Measurements from ENCODE around the gene PIPOX.

The PIPOX gene

GRCh38 chr17:29073045-29073444, 30.1 kb downstream of the PIPOX start:
- Histone ChIP-seq H3K9me3 (ENCODE audit: control insufficient read depth, low read length) (no peaks in the 10 kb centered on the region), H3K4me3 (ENCODE audit: insufficient read depth, low read depth, low read length) (no peak overlapping the region), H3K4me1 (ENCODE audit: control insufficient read depth, insufficient read depth, low read length) (peaks cover 35% of the 10 kb centered on the region), H3K27ac (ENCODE audit: insufficient read depth, low read depth, low read length, poor library complexity, severe bottlenecking) (no peak overlapping the region), H3K36me3 (ENCODE audit: control insufficient read depth, insufficient read depth, low read length) (no peaks in the 10 kb centered on the region), H3K27me3 (ENCODE audit: control insufficient read depth, insufficient read depth, low read length, poor library complexity, severe bottlenecking) (no peaks in the 10 kb centered on the region)
- 91 to 93% methylated on average over 2 of the region's 2 CpGs for WGBS, 2 experiments

GRCh38 chr17:29073520-29073919, 30.6 kb downstream of the PIPOX start:
- H3K36me3 ChIP-seq (ENCODE audit: control insufficient read depth, insufficient read depth, low read length), result no peaks in the 10 kb centered on the region
- no peaks in the 10 kb centered on the region for H3K27me3 ChIP-seq (ENCODE audit: control insufficient read depth, insufficient read depth, low read length, poor library complexity, severe bottlenecking)
- H3K27ac ChIP-seq (ENCODE audit: insufficient read depth, low read depth, low read length, poor library complexity, severe bottlenecking), result no peak overlapping the region
- no peaks in the 10 kb centered on the region for H3K9me3 ChIP-seq (ENCODE audit: control insufficient read depth, low read length)
- peaks cover 37% of the 10 kb centered on the region for H3K4me1 ChIP-seq (ENCODE audit: control insufficient read depth, insufficient read depth, low read length)
- 85 to 91% methylated on average over 4 of the region's 4 CpGs for WGBS, 2 experiments
- no peak overlapping the region for H3K4me3 ChIP-seq (ENCODE audit: insufficient read depth, low read depth, low read length)

- no peaks in the 10 kb centered on the region for H3K27me3 ChIP-seq (ENCODE audit: control insufficient read depth, insufficient read depth, low read length, poor library complexity, severe bottlenecking)
- 94 to 95% methylated on average over 12 of the region's 12 CpGs for WGBS, 2 experiments
Observed at GRCh38 chr17:29074488-29074887, 31.5 kb downstream of the PIPOX start.

GRCh38 chr17:29076087-29076486, 33.1 kb downstream of the PIPOX start:
- Histone ChIP-seq H3K27ac (ENCODE audit: insufficient read depth, low read depth, low read length, poor library complexity, severe bottlenecking) (no peak overlapping the region), H3K4me1 (ENCODE audit: control insufficient read depth, insufficient read depth, low read length) (peaks cover 32% of the 10 kb centered on the region), H3K9me3 (ENCODE audit: control insufficient read depth, low read length) (no peaks in the 10 kb centered on the region), H3K4me3 (ENCODE audit: insufficient read depth, low read depth, low read length) (no peak overlapping the region), H3K27me3 (ENCODE audit: control insufficient read depth, insufficient read depth, low read length, poor library complexity, severe bottlenecking) (no peaks in the 10 kb centered on the region), H3K36me3 (ENCODE audit: control insufficient read depth, insufficient read depth, low read length) (no peaks in the 10 kb centered on the region)
- 94 to 95% methylated on average over 6 of the region's 6 CpGs for WGBS, 2 experiments

More at GRCh38 chr17:29074488-29074887, 31.5 kb downstream of the PIPOX start:
- peaks cover 47% of the 10 kb centered on the region for H3K4me1 ChIP-seq (ENCODE audit: control insufficient read depth, insufficient read depth, low read length)
- no peak overlapping the region for H3K27ac ChIP-seq (ENCODE audit: insufficient read depth, low read depth, low read length, poor library complexity, severe bottlenecking)
- no peak overlapping the region for H3K4me3 ChIP-seq (ENCODE audit: insufficient read depth, low read depth, low read length)
- no peaks in the 10 kb centered on the region for H3K36me3 ChIP-seq (ENCODE audit: control insufficient read depth, insufficient read depth, low read length)
- H3K9me3 ChIP-seq (ENCODE audit: control insufficient read depth, low read length), result no peaks in the 10 kb centered on the region

GRCh38 chr17:29076722-29077121, 33.8 kb downstream of the PIPOX start:
- Histone ChIP-seq H3K9me3 (ENCODE audit: control insufficient read depth, low read length) (no peaks in the 10 kb centered on the region), H3K36me3 (ENCODE audit: control insufficient read depth, insufficient read depth, low read length) (no peaks in the 10 kb centered on the region), H3K27ac (ENCODE audit: insufficient read depth, low read depth, low read length, poor library complexity, severe bottlenecking) (no peak overlapping the region), H3K4me3 (ENCODE audit: insufficient read depth, low read depth, low read length) (no peak overlapping the region), H3K27me3 (ENCODE audit: control insufficient read depth, insufficient read depth, low read length, poor library complexity, severe bottlenecking) (no peaks in the 10 kb centered on the region), H3K4me1 (ENCODE audit: control insufficient read depth, insufficient read depth, low read length) (peaks cover 31% of the 10 kb centered on the region)
- 64 to 67% methylated on average over 7 of the region's 7 CpGs for WGBS, 2 experiments

GRCh38 chr17:29077320-29077719, 34.4 kb downstream of the PIPOX start:
- Histone ChIP-seq H3K4me1 (ENCODE audit: control insufficient read depth, insufficient read depth, low read length) (peaks cover 31% of the 10 kb centered on the region), H3K4me3 (ENCODE audit: insufficient read depth, low read depth, low read length) (no peak overlapping the region), H3K36me3 (ENCODE audit: control insufficient read depth, insufficient read depth, low read length) (no peaks in the 10 kb centered on the region), H3K27me3 (ENCODE audit: control insufficient read depth, insufficient read depth, low read length, poor library complexity, severe bottlenecking) (no peaks in the 10 kb centered on the region), H3K9me3 (ENCODE audit: control insufficient read depth, low read length) (no peaks in the 10 kb centered on the region), H3K27ac (ENCODE audit: insufficient read depth, low read depth, low read length, poor library complexity, severe bottlenecking) (no peak overlapping the region)
- WGBS, 2 experiments, result 95% methylated on average over 7 of the region's 7 CpGs

GRCh38 chr17:29078183-29079045, 35.5 kb downstream of the PIPOX start:
- WGBS, 2 experiments, result 82 to 88% methylated on average over 9 of the region's 9 CpGs
- Histone ChIP-seq H3K27ac (ENCODE audit: insufficient read depth, low read depth, low read length, poor library complexity, severe bottlenecking) (no peak overlapping the region), H3K27me3 (ENCODE audit: control insufficient read depth, insufficient read depth, low read length, poor library complexity, severe bottlenecking) (no peaks in the 10 kb centered on the region), H3K4me1 (ENCODE audit: control insufficient read depth, insufficient read depth, low read length) (peaks cover 30% of the 10 kb centered on the region), H3K4me3 (ENCODE audit: insufficient read depth, low read depth, low read length) (no peak overlapping the region), H3K36me3 (ENCODE audit: control insufficient read depth, insufficient read depth, low read length) (no peaks in the 10 kb centered on the region), H3K9me3 (ENCODE audit: control insufficient read depth, low read length) (no peaks in the 10 kb centered on the region)

- Histone ChIP-seq H3K4me3 (ENCODE audit: insufficient read depth, low read depth, low read length) (no peak overlapping the region), H3K27ac (ENCODE audit: insufficient read depth, low read depth, low read length, poor library complexity, severe bottlenecking) (no peak overlapping the region), H3K4me1 (ENCODE audit: control insufficient read depth, insufficient read depth, low read length) (peaks cover 28% of the 10 kb centered on the region), H3K36me3 (ENCODE audit: control insufficient read depth, insufficient read depth, low read length) (no peaks in the 10 kb centered on the region), H3K9me3 (ENCODE audit: control insufficient read depth, low read length) (no peaks in the 10 kb centered on the region), H3K27me3 (ENCODE audit: control insufficient read depth, insufficient read depth, low read length, poor library complexity, severe bottlenecking) (no peaks in the 10 kb centered on the region)
- 93 to 94% methylated on average over 16 of the region's 16 CpGs for WGBS, 2 experiments
Observed at GRCh38 chr17:29079433-29079832, 36.5 kb downstream of the PIPOX start.

GRCh38 chr17:29079887-29080286, 36.9 kb downstream of the PIPOX start:
- Histone ChIP-seq H3K9me3 (ENCODE audit: control insufficient read depth, low read length) (no peaks in the 10 kb centered on the region), H3K36me3 (ENCODE audit: control insufficient read depth, insufficient read depth, low read length) (no peaks in the 10 kb centered on the region), H3K27ac (ENCODE audit: insufficient read depth, low read depth, low read length, poor library complexity, severe bottlenecking) (no peak overlapping the region), H3K27me3 (ENCODE audit: control insufficient read depth, insufficient read depth, low read length, poor library complexity, severe bottlenecking) (no peaks in the 10 kb centered on the region), H3K4me3 (ENCODE audit: insufficient read depth, low read depth, low read length) (no peak overlapping the region), H3K4me1 (ENCODE audit: control insufficient read depth, insufficient read depth, low read length) (peaks cover 32% of the 10 kb centered on the region)
- WGBS, 2 experiments, result 91% methylated on average over 33 of the region's 33 CpGs

GRCh38 chr17:29080323-29080722, 37.4 kb downstream of the PIPOX start:
- Histone ChIP-seq H3K9me3 (ENCODE audit: control insufficient read depth, low read length) (no peaks in the 10 kb centered on the region), H3K27ac (ENCODE audit: insufficient read depth, low read depth, low read length, poor library complexity, severe bottlenecking) (no peak overlapping the region), H3K4me3 (ENCODE audit: insufficient read depth, low read depth, low read length) (no peak overlapping the region), H3K36me3 (ENCODE audit: control insufficient read depth, insufficient read depth, low read length) (no peaks in the 10 kb centered on the region), H3K27me3 (ENCODE audit: control insufficient read depth, insufficient read depth, low read length, poor library complexity, severe bottlenecking) (no peaks in the 10 kb centered on the region), H3K4me1 (ENCODE audit: control insufficient read depth, insufficient read depth, low read length) (peaks cover 37% of the 10 kb centered on the region)
- WGBS, 2 experiments, result 96% methylated on average over 33 of the region's 33 CpGs
